Measurements from ENCODE around the gene LEFTY2.

- TF ChIP-seq CTCF (IDR thresholded peaks at IDR 0.05; ENCODE audit: insufficient read depth, low read length, poor library complexity, severe bottlenecking) (no peak), EZH2phosphoT487 (conservative IDR thresholded peaks at IDR 0.05; ENCODE audit: low read length) (no peak)
Measured at GRCh38 chr1:225977937-225978748, 37.1 kb upstream of the LEFTY2 start.

Data from SU-DHL-6 (cell line).